ENCODE data around the gene LPO. TPM values are rescaled to one million over a fixed set of nuclear protein-coding genes. Genes with fewer than 3 reads are reported as not detected.

LPO gene
- total and polyA plus RNA-seq, 2 experiments from 2014 or later: 0.29 to 1.0 TPM

GRCh38 chr17:58263773-58264172 is 25.4 kb downstream of the LPO start:
- Histone ChIP-seq H3K27ac (no peak overlapping the region), H3K9me3 (ENCODE audit: low read depth) (no peaks in the 10 kb centered on the region), H3K79me2 (no peaks in the 10 kb centered on the region), H2AFZ (no peak overlapping the region), H3K27me3 (peaks cover 46% of the 10 kb centered on the region), H3K36me3 (replicated peaks; ENCODE audit: insufficient read depth, low read depth) (no peaks in the 10 kb centered on the region), H3K4me3 (no peak overlapping the region), H3K9me2 (replicated peaks; ENCODE audit: insufficient read depth) (no peaks in the 10 kb centered on the region), H3K4me2 (no peak overlapping the region), H3K4me1 (ENCODE audit: insufficient read depth) (no peaks in the 10 kb centered on the region), H4K20me1 (ENCODE audit: insufficient read depth, poor library complexity, severe bottlenecking) (no peaks in the 10 kb centered on the region)
- TF ChIP-seq EZH2phosphoT487 (IDR thresholded peaks at IDR 0.05; ENCODE audit: low read depth, severe bottlenecking, unreplicated experiment): no peak
- TF ChIP-seq CTCF (IDR thresholded peaks at IDR 0.05; ENCODE audit: poor library complexity): no peak
- TF ChIP-seq EZH2 (IDR thresholded peaks at IDR 0.05; ENCODE audit: borderline replicate concordance): no peak
- 83% methylated on average over 1 of the region's 1 CpG for WGBS (ENCODE audit: low lambda C conversion rate, missing lambda C conversion rate)
- no peak for DNase-seq (ENCODE audit: low spot score)

GRCh38 chr17:58264407-58265103 is 26.2 kb downstream of the LPO start:
- Histone ChIP-seq H3K27me3 (peaks cover 38% of the 10 kb centered on the region), H3K27ac (no peak overlapping the region), H3K9me3 (ENCODE audit: low read depth) (no peaks in the 10 kb centered on the region), H3K9me2 (replicated peaks; ENCODE audit: insufficient read depth) (no peaks in the 10 kb centered on the region), H2AFZ (no peak overlapping the region), H3K4me1 (ENCODE audit: insufficient read depth) (no peaks in the 10 kb centered on the region), H3K4me3 (no peak overlapping the region), H3K79me2 (no peaks in the 10 kb centered on the region), H3K36me3 (replicated peaks; ENCODE audit: insufficient read depth, low read depth) (no peaks in the 10 kb centered on the region), H3K4me2 (no peak overlapping the region), H4K20me1 (ENCODE audit: insufficient read depth, poor library complexity, severe bottlenecking) (no peaks in the 10 kb centered on the region)
- TF ChIP-seq EZH2 (IDR thresholded peaks at IDR 0.05; ENCODE audit: borderline replicate concordance) (no peak), CTCF (IDR thresholded peaks at IDR 0.05; ENCODE audit: poor library complexity) (no peak), EZH2phosphoT487 (IDR thresholded peaks at IDR 0.05; ENCODE audit: low read depth, severe bottlenecking, unreplicated experiment) (no peak)
- no peak for DNase-seq (ENCODE audit: low spot score)
- WGBS (ENCODE audit: low lambda C conversion rate, missing lambda C conversion rate): 87% methylated on average over 6 of the region's 6 CpGs

- H3K27me3 ChIP-seq: peaks cover 31% of the 10 kb centered on the region
- H3K4me3 ChIP-seq: no peak overlapping the region
- H3K4me2 ChIP-seq: no peak overlapping the region
- no peaks in the 10 kb centered on the region for H3K4me1 ChIP-seq (ENCODE audit: insufficient read depth)
- no peaks in the 10 kb centered on the region for H3K9me2 ChIP-seq (replicated peaks; ENCODE audit: insufficient read depth)
- H3K9me3 ChIP-seq (ENCODE audit: low read depth): no peaks in the 10 kb centered on the region
- no peak for DNase-seq (ENCODE audit: low spot score)
- TF ChIP-seq CTCF (IDR thresholded peaks at IDR 0.05; ENCODE audit: poor library complexity) (no peak), EZH2 (IDR thresholded peaks at IDR 0.05; ENCODE audit: borderline replicate concordance) (no peak), EZH2phosphoT487 (IDR thresholded peaks at IDR 0.05; ENCODE audit: low read depth, severe bottlenecking, unreplicated experiment) (no peak)
- no peak overlapping the region for H2AFZ ChIP-seq
- H3K79me2 ChIP-seq: no peaks in the 10 kb centered on the region
- 88% methylated on average over 4 of the region's 4 CpGs for WGBS (ENCODE audit: low lambda C conversion rate, missing lambda C conversion rate)
- H3K36me3 ChIP-seq (replicated peaks; ENCODE audit: insufficient read depth, low read depth): no peaks in the 10 kb centered on the region
- no peaks in the 10 kb centered on the region for H4K20me1 ChIP-seq (ENCODE audit: insufficient read depth, poor library complexity, severe bottlenecking)
- no peak overlapping the region for H3K27ac ChIP-seq
These were observed 26.9 kb downstream of the LPO start for GRCh38 chr17:58265271-58265670.

Measured in hepatocyte (in vitro differentiated cells).